ENCODE data around the gene GBF1. TPM values are rescaled to one million over a fixed set of nuclear protein-coding genes. Genes with fewer than 3 reads are reported as not detected.

The GBF1 gene
- total RNA-seq, 3 donors from 2014 or later, result 51.9 to 67.8 (median 62.9) TPM

- Histone ChIP-seq H3K9me3 (no peaks in the 10 kb centered on the region), H3K4me3 (no peak overlapping the region), H3K36me3 (ENCODE audit: low read depth) (no peaks in the 10 kb centered on the region), H3K4me1 (ENCODE audit: low read depth) (peaks cover 9% of the 10 kb centered on the region)
- no peak for DNase-seq
- intact Hi-C loops (cut with DNase I, micrococcal nuclease), result no loop called here
- TF ChIP-seq CTCF (IDR thresholded peaks at IDR 0.05), result no peak
- no peak for ATAC-seq
Observed at GRCh38 chr10:102222797-102223196, 22.5 kb upstream of the GBF1 start.

- ATAC-seq (peak; percentile 97), DNase-seq (peak; percentile 93 to 94 (median 94))
- TF ChIP-seq CTCF (IDR thresholded peaks at IDR 0.05), result no peak
- no peak within 1 kb of the TSS for H3K4me3 ChIP-seq
- H3K36me3 ChIP-seq (ENCODE audit: low read depth), result no peaks in the 10 kb centered on the region
- peaks cover 18% of the 10 kb centered on the region for H3K4me1 ChIP-seq (ENCODE audit: low read depth)
- intact Hi-C loops (cut with DNase I, micrococcal nuclease), result loop anchor here (5.0 kb wide), 1 partner anchor 126 kb away; no protein-coding TSS in a partner anchor
- no peaks in the 10 kb centered on the region for H3K9me3 ChIP-seq
Observed at GRCh38 chr10:102225646-102226541, 19.4 kb upstream of the GBF1 start, which contains the start of gene ELOVL3. ELOVL3 (plus strand) TSS chr10:102226299; CDS start chr10:102226549, 250 bp downstream.

GRCh38 chr10:102226542-102226870 is 18.8 kb upstream of the GBF1 start:
- TF ChIP-seq CTCF (IDR thresholded peaks at IDR 0.05), result no peak
- intact Hi-C loops (cut with DNase I, micrococcal nuclease), result loop anchor here (5.0 kb wide), 1 partner anchor 126 kb away; no protein-coding TSS in a partner anchor
- ATAC-seq (no peak), DNase-seq (no peak)
- H3K36me3 ChIP-seq (ENCODE audit: low read depth), result no peaks in the 10 kb centered on the region
- H3K4me1 ChIP-seq (ENCODE audit: low read depth), result peaks cover 24% of the 10 kb centered on the region
- no peak overlapping the region for H3K4me3 ChIP-seq
- H3K9me3 ChIP-seq, result no peaks in the 10 kb centered on the region

GRCh38 chr10:102227050-102227449 is 18.3 kb upstream of the GBF1 start:
- no peak for DNase-seq
- intact Hi-C loops (cut with DNase I, micrococcal nuclease), result loop anchor here (5.0 kb wide), 1 partner anchor 125 kb away; no protein-coding TSS in a partner anchor
- ATAC-seq, result no peak
- Histone ChIP-seq H3K9me3 (no peaks in the 10 kb centered on the region), H3K4me1 (ENCODE audit: low read depth) (peaks cover 27% of the 10 kb centered on the region), H3K4me3 (no peak overlapping the region), H3K36me3 (ENCODE audit: low read depth) (no peaks in the 10 kb centered on the region)
- no peak for TF ChIP-seq CTCF (IDR thresholded peaks at IDR 0.05)

- ATAC-seq, result peak; percentile 78
- peak; percentile 88 to 91 (median 91) for DNase-seq
- H3K36me3 ChIP-seq (ENCODE audit: low read depth), result no peaks in the 10 kb centered on the region
- H3K4me3 ChIP-seq, result no peak overlapping the region
- peaks cover 27% of the 10 kb centered on the region for H3K4me1 ChIP-seq (ENCODE audit: low read depth)
- H3K9me3 ChIP-seq, result no peaks in the 10 kb centered on the region
- intact Hi-C loops (cut with DNase I, micrococcal nuclease), result loop anchor here (5.0 kb wide), 1 partner anchor 122 kb away; no protein-coding TSS in a partner anchor
- TF ChIP-seq CTCF (IDR thresholded peaks at IDR 0.05), result peak; percentile 61
Observed at GRCh38 chr10:102229810-102230263, 15.5 kb upstream of the GBF1 start.
